H9 (cell line): ENCODE results near the gene ACOT7. TPM values are rescaled to one million over a fixed set of nuclear protein-coding genes. Genes with fewer than 3 reads are reported as not detected.

Experiments
- DNase-seq: peaks from one replicate; pipeline ENCODE4 v3.0.0-alpha.2; 2017
- H2AFZ ChIP-seq: one replicate; pipeline ENCODE4 v1.6.1; 2013; ENCODE audit warnings: mild to moderate bottlenecking, low read length, control low read depth, moderate library complexity
- H2AK5ac ChIP-seq: 2 replicates; pipeline ENCODE4 v1.6.1; 2013; ENCODE audit warnings: low read length, control low read depth, mixed read lengths; ENCODE audit not compliant: insufficient read length
- H2BK120ac ChIP-seq: one replicate; pipeline ENCODE4 v1.6.1; 2013; ENCODE audit warnings: low read depth, mild to moderate bottlenecking, low read length, control low read depth, inconsistent platforms; ENCODE audit not compliant: poor library complexity, severe bottlenecking
- H2BK12ac ChIP-seq: 2 replicates; pipeline ENCODE4 v1.6.1; 2013; ENCODE audit warnings: low read length, control low read depth, mixed read lengths, low read depth; ENCODE audit not compliant: insufficient read length
- H2BK15ac ChIP-seq: 2 replicates; pipeline ENCODE4 v1.6.1; 2013; ENCODE audit warnings: low read depth, low read length, control low read depth
- H2BK20ac ChIP-seq: one replicate; pipeline ENCODE4 v1.6.1; 2013; ENCODE audit warnings: low read depth, mild to moderate bottlenecking, low read length, control low read depth, inconsistent platforms; ENCODE audit not compliant: poor library complexity, severe bottlenecking
- H2BK5ac ChIP-seq: 2 replicates; pipeline ENCODE4 v1.6.1; 2013; ENCODE audit warnings: low read length, control low read depth, mixed read lengths; ENCODE audit not compliant: insufficient read length
- H3K14ac ChIP-seq: 2 replicates; pipeline ENCODE4 v1.6.1; 2013; ENCODE audit warnings: low read length, control low read depth; ENCODE audit not compliant: insufficient read depth
- H3K18ac ChIP-seq: 2 replicates; pipeline ENCODE4 v1.6.1; 2013; ENCODE audit warnings: low read depth, mild to moderate bottlenecking, mixed read lengths, low read length, control low read depth; ENCODE audit not compliant: insufficient read length
- H3K23ac ChIP-seq: 2 replicates; pipeline ENCODE4 v1.6.1; 2013; ENCODE audit warnings: low read length, control low read depth, mixed read lengths, low read depth; ENCODE audit not compliant: insufficient read length
- H3K23me2 ChIP-seq: 2 replicates; pipeline ENCODE4 v1.6.1; 2013; ENCODE audit warnings: low read depth, mild to moderate bottlenecking, mixed read lengths, low read length, control low read depth; ENCODE audit not compliant: insufficient read length, poor library complexity, severe bottlenecking
- H3K27ac ChIP-seq: 2 replicates; pipeline ENCODE4 v1.5.1; 2013; ENCODE audit warnings: low read length, control low read depth, mixed read lengths, low read depth; ENCODE audit not compliant: insufficient read length
- H3K27me3 ChIP-seq: 2 replicates; pipeline ENCODE4 v1.6.1; 2013; ENCODE audit warnings: low read length, control low read depth, inconsistent platforms; ENCODE audit not compliant: insufficient read depth
- H3K4ac ChIP-seq: 2 replicates; pipeline ENCODE4 v1.6.1; 2013; ENCODE audit warnings: low read depth, mild to moderate bottlenecking, control low read depth, inconsistent platforms, low read length, moderate library complexity
- H3K4me1 ChIP-seq: 2 replicates; pipeline ENCODE4 v1.6.1; 2013; ENCODE audit warnings: low read length, control low read depth, inconsistent platforms; ENCODE audit not compliant: insufficient read depth
- H3K4me2 ChIP-seq: 2 replicates; pipeline ENCODE4 v1.6.1; 2013; ENCODE audit warnings: low read length, control low read depth, mixed read lengths; ENCODE audit not compliant: insufficient read length, insufficient read depth
- H3K56ac ChIP-seq: 2 replicates; pipeline ENCODE4 v1.6.1; 2013; ENCODE audit warnings: low read depth, mild to moderate bottlenecking, mixed read lengths, low read length, control low read depth; ENCODE audit not compliant: insufficient read length
- H3K79me1 ChIP-seq: 2 replicates; pipeline ENCODE4 v1.6.1; 2013; ENCODE audit warnings: low read depth, mild to moderate bottlenecking, moderate library complexity, low read length, control low read depth, inconsistent platforms; ENCODE audit not compliant: insufficient read depth, poor library complexity, severe bottlenecking
- H3K79me2 ChIP-seq: 2 replicates; pipeline ENCODE4 v1.6.1; 2013; ENCODE audit warnings: low read length, control low read depth, inconsistent platforms; ENCODE audit not compliant: insufficient read depth
- H3K9ac ChIP-seq: 2 replicates; pipeline ENCODE4 v1.6.1; 2013; ENCODE audit warnings: low read length, control low read depth, mixed read lengths; ENCODE audit not compliant: insufficient read length; ENCODE audit errors: extremely low read depth
- H3K9me3 ChIP-seq: one replicate; pipeline ENCODE4 v1.6.1; 2013; ENCODE audit warnings: low read depth, low read length, inconsistent platforms; ENCODE audit not compliant: control insufficient read depth
- H3T11ph ChIP-seq: one replicate; pipeline ENCODE4 v1.6.1; 2013; ENCODE audit warnings: mild to moderate bottlenecking, low read length, control low read depth, inconsistent platforms
- H4K20me1 ChIP-seq: one replicate; pipeline ENCODE4 v1.6.1; 2013; ENCODE audit not compliant: control insufficient read depth, insufficient read length, insufficient read depth
- H4K5ac ChIP-seq: 2 replicates; pipeline ENCODE4 v1.6.1; 2013; ENCODE audit warnings: low read depth, mild to moderate bottlenecking, mixed read lengths, low read length, control low read depth; ENCODE audit not compliant: insufficient read length
- H4K8ac ChIP-seq: replicated peaks from 2 replicates; pipeline ENCODE4 v1.6.1; 2013; ENCODE audit warnings: low read length, control low read depth, mixed read lengths, low read depth; ENCODE audit not compliant: insufficient read length
- H4K91ac ChIP-seq: 2 replicates; pipeline ENCODE4 v1.6.1; 2013; ENCODE audit warnings: low read depth, mild to moderate bottlenecking, moderate library complexity, mixed read lengths, low read length, control low read depth; ENCODE audit not compliant: insufficient read length
- H3K27ac Mint-ChIP-seq, 3 experiments: 2 replicates in 2 of 3; 3 replicates in 1 of 3; pipeline ENCODE4 v1.8.0; 2020 to 2021; ENCODE audit warnings: mixed read lengths in 3 of 3, mild to moderate bottlenecking in 1 of 3, moderate library complexity in 1 of 3
- H3K27me3 Mint-ChIP-seq: 2 replicates; pipeline ENCODE4 v1.8.0; 2021; ENCODE audit warnings: low read depth, mild to moderate bottlenecking, moderate library complexity, mixed read lengths
- H3K36me3 Mint-ChIP-seq, 3 experiments: 2 replicates in 2 of 3; 3 replicates in 1 of 3; pipeline ENCODE4 v1.8.0; 2020 to 2021; ENCODE audit warnings: low read depth in 3 of 3, mixed read lengths in 3 of 3; ENCODE audit not compliant: insufficient read depth in 1 of 3
- H3K4me1 Mint-ChIP-seq, 2 experiments: 2 replicates each; pipeline ENCODE4 v1.8.0; 2020; ENCODE audit warnings: mixed read lengths in 2 of 2
- H3K4me3 Mint-ChIP-seq, 2 experiments: 2 replicates in 1 of 2; 3 replicates in 1 of 2; pipeline ENCODE4 v1.8.0; 2020 to 2021; ENCODE audit warnings: mild to moderate bottlenecking in 2 of 2, mixed read lengths in 2 of 2, moderate library complexity in 1 of 2
- H3K9me3 Mint-ChIP-seq, 2 experiments: 2 replicates in 1 of 2; 3 replicates in 1 of 2; pipeline ENCODE4 v1.8.0; 2020; ENCODE audit warnings: mild to moderate bottlenecking in 2 of 2, mixed read lengths in 2 of 2, moderate library complexity in 1 of 2
- whole genome bisulfite sequencing: extraction: QIAGEN DNeasy Blood & Tissue Kit; methylation state at CpG from one replicate; pipeline ENCODE4 v1.1.7; 2013; ENCODE audit warnings: missing lambda C conversion rate, low lambda C conversion rate, mixed read lengths; ENCODE audit not compliant: insufficient read length; ENCODE audit errors: extremely low coverage; 5-methylcytosine and 5-hydroxymethylcytosine counted together
- total RNA-seq: library from RNA; stranded (reverse); gene quantifications from 2 replicates; pipeline ENCODE4 v1.2.1, GENCODE V29; 2021
- TF ChIP-seq, protein P1 (sequence below): fragments of 200-600 bp; sonication (generic); conservative IDR thresholded peaks from 3 replicates; pipeline ENCODE4 v1.8.0; 2021; ENCODE audit warnings: antibody characterized with exemption, mild to moderate bottlenecking

The ACOT7 gene
- total RNA-seq, 1 experiment from 2014 or later: 87.4 TPM

DNA sequence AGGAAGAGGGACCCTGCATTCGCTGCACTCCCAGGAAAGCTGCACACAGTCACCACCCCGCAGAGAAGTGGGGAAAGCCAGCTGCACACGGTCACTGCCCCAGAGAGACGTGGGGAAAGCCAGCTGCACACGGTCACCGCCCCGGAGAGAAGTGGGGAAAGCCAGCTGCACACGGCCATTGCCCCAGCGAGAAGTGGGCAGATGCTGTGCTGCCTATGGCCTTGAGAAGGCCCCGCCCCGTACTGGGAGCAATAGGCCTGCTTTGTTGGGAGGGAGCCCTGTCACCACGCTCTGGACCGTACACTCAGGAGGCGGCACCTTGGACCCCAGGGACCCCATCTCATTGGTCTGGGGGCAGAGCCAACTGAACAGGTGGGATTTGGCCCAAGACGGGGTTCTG is 128.4 kb downstream of the ACOT7 start:
- no peak for DNase-seq
- Histone ChIP-seq H3K4me2 (no peak overlapping the region), H2BK120ac (no peak overlapping the region), H3K27me3 (no peaks in the 10 kb centered on the region; the same call in 1 of the 2 replicates), H3K9me3 (no peaks in the 10 kb centered on the region), H2BK20ac (no peak overlapping the region), H3K4me1 (no peaks in the 10 kb centered on the region), H4K91ac (no peak overlapping the region), H3K23ac (no peak overlapping the region), H2BK5ac (no peak overlapping the region), H3K4ac (no peak overlapping the region), H2BK15ac (no peak overlapping the region), H3K79me1 (no peaks in the 10 kb centered on the region), H4K5ac (no peak overlapping the region), H3K9ac (no peak overlapping the region), H4K20me1 (no peaks in the 10 kb centered on the region), H3K56ac (no peak overlapping the region), H2BK12ac (no peak overlapping the region), H3K18ac (no peak overlapping the region), H3K14ac (no peak overlapping the region), H3K79me2 (no peaks in the 10 kb centered on the region), H3K23me2 (peaks cover 4% of the 10 kb centered on the region), H3K27ac (no peak overlapping the region), H2AFZ (no peak overlapping the region), H4K8ac (no peak overlapping the region), H3T11ph (no peak overlapping the region), H2AK5ac (no peak overlapping the region)
- Mint-ChIP-seq H3K27ac (no peak overlapping the region), H3K9me3 (no peaks in the 10 kb centered on the region), H3K27me3 (peaks cover 16% of the 10 kb centered on the region), H3K4me3 (no peak overlapping the region), H3K36me3 (peaks cover 0 to 4% (median 0%) of the 10 kb centered on the region in 3 experiments; a peak in 1 of 7 replicates), H3K4me1 (peaks cover 4 to 6% of the 10 kb centered on the region in 2 experiments)
- no CpG with 5 or more reads among the region's 15 CpGs for WGBS
- TF ChIP-seq, protein P1, sequence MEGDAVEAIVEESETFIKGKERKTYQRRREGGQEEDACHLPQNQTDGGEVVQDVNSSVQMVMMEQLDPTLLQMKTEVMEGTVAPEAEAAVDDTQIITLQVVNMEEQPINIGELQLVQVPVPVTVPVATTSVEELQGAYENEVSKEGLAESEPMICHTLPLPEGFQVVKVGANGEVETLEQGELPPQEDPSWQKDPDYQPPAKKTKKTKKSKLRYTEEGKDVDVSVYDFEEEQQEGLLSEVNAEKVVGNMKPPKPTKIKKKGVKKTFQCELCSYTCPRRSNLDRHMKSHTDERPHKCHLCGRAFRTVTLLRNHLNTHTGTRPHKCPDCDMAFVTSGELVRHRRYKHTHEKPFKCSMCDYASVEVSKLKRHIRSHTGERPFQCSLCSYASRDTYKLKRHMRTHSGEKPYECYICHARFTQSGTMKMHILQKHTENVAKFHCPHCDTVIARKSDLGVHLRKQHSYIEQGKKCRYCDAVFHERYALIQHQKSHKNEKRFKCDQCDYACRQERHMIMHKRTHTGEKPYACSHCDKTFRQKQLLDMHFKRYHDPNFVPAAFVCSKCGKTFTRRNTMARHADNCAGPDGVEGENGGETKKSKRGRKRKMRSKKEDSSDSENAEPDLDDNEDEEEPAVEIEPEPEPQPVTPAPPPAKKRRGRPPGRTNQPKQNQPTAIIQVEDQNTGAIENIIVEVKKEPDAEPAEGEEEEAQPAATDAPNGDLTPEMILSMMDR: no peak
